Measurements from ENCODE around the gene MRFAP1.

DNA sequence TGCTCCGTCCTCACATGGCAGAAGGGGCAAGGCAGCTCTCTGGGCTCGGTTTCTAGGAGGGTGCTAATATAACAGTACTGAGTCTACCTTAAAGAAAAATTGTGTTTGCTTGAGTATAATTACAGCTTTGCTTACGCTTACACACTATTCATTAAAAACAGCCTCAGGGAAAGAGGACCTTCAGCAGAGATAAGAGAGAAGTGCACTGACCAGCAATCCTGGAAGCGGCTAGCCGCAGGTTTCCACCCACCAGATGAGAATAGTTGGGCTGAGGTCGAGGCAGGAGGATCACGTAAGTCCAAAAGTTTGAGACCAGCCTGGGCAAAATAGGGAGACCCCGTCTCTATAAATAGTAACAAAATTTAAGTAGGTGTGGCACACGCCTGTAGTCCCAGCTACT is 15.2 kb upstream of the MRFAP1 start:
- TF ChIP-seq POLR2A (IDR thresholded peaks at IDR 0.05) (no peak), POLR2AphosphoS5 (IDR thresholded peaks at IDR 0.05; ENCODE audit: insufficient read depth in 1 of 2, low read depth in 1 of 2) (no peak)
- TF ChIP-seq, protein P1, sequence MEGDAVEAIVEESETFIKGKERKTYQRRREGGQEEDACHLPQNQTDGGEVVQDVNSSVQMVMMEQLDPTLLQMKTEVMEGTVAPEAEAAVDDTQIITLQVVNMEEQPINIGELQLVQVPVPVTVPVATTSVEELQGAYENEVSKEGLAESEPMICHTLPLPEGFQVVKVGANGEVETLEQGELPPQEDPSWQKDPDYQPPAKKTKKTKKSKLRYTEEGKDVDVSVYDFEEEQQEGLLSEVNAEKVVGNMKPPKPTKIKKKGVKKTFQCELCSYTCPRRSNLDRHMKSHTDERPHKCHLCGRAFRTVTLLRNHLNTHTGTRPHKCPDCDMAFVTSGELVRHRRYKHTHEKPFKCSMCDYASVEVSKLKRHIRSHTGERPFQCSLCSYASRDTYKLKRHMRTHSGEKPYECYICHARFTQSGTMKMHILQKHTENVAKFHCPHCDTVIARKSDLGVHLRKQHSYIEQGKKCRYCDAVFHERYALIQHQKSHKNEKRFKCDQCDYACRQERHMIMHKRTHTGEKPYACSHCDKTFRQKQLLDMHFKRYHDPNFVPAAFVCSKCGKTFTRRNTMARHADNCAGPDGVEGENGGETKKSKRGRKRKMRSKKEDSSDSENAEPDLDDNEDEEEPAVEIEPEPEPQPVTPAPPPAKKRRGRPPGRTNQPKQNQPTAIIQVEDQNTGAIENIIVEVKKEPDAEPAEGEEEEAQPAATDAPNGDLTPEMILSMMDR (IDR thresholded peaks at IDR 0.05) = no peak
